Neural crest cell (in vitro differentiated cells): ENCODE measurements around the gene OSBPL2. TPM values are rescaled to one million over a fixed set of nuclear protein-coding genes. Genes with fewer than 3 reads are reported as not detected.

ENCODE experiments used
- DNase-seq: peaks from one replicate; pipeline ENCODE4 v3.0.0; 2021; ENCODE audit warnings: low read depth, mixed read lengths, low spot score
- H3K27ac Mint-ChIP-seq: one replicate; pipeline ENCODE4 v1.8.0; 2021; ENCODE audit warnings: mild to moderate bottlenecking, mixed read lengths; ENCODE audit not compliant: unreplicated experiment
- H3K27me3 Mint-ChIP-seq: 2 replicates; pipeline ENCODE4 v1.8.0; 2021; ENCODE audit warnings: low read depth, mild to moderate bottlenecking, mixed read lengths
- H3K36me3 Mint-ChIP-seq: 2 replicates; pipeline ENCODE4 v1.8.0; 2021; ENCODE audit warnings: low read depth, mild to moderate bottlenecking, mixed read lengths
- H3K4me1 Mint-ChIP-seq: 2 replicates; pipeline ENCODE4 v1.8.0; 2021; ENCODE audit warnings: mixed read lengths
- H3K4me3 Mint-ChIP-seq: one replicate; pipeline ENCODE4 v1.8.0; 2021; ENCODE audit warnings: mild to moderate bottlenecking, mixed read lengths
- H3K9me3 Mint-ChIP-seq: 2 replicates; pipeline ENCODE4 v1.8.0; 2021; ENCODE audit warnings: mixed read lengths
- microRNA-seq: library from miRNA; unstranded; fragments of <30 nt; microRNA quantifications from one replicate; pipeline ENCODE4, GENCODE V29; 2020
- total RNA-seq: library from RNA; stranded (reverse); gene quantifications from 2 replicates; pipeline ENCODE4 v1.2.1, GENCODE V29; 2021
- TF ChIP-seq, protein P1 (sequence below): fragments of 200-600 bp; sonication (generic); conservative IDR thresholded peaks from 2 replicates; pipeline ENCODE4 v1.5.0; 2021; ENCODE audit warnings: antibody characterized with exemption, mild to moderate bottlenecking

Gene OSBPL2
- total RNA-seq, 1 donor from 2014 or later, result 33.1 TPM

DNA sequence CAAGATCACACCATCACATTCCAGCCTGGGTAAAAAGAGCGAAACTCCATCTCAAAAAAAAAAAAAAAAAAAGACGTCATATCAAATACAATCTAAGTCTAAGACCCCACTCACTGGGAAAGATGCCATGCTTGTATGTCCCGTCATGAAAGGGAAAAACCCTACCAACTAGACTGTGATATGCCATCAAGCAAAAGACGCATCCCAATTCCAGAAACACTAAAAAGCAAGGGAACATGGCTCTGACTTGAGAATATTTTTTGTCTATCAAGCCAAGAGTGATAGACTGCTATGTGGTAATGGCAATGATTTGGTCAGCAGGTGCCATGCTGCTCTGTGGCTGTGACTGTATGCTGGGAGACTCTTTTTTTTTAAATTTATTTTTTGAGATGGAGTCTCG lies 105.8 kb downstream of the OSBPL2 start:
- Mint-ChIP-seq H3K36me3 (peaks cover 12% of the 10 kb centered on the region), H3K9me3 (peaks cover 3% of the 10 kb centered on the region), H3K27me3 (no peaks in the 10 kb centered on the region), H3K27ac (no peak overlapping the region), H3K4me1 (peaks cover 3% of the 10 kb centered on the region), H3K4me3 (no peak overlapping the region)
- TF ChIP-seq, protein P1, sequence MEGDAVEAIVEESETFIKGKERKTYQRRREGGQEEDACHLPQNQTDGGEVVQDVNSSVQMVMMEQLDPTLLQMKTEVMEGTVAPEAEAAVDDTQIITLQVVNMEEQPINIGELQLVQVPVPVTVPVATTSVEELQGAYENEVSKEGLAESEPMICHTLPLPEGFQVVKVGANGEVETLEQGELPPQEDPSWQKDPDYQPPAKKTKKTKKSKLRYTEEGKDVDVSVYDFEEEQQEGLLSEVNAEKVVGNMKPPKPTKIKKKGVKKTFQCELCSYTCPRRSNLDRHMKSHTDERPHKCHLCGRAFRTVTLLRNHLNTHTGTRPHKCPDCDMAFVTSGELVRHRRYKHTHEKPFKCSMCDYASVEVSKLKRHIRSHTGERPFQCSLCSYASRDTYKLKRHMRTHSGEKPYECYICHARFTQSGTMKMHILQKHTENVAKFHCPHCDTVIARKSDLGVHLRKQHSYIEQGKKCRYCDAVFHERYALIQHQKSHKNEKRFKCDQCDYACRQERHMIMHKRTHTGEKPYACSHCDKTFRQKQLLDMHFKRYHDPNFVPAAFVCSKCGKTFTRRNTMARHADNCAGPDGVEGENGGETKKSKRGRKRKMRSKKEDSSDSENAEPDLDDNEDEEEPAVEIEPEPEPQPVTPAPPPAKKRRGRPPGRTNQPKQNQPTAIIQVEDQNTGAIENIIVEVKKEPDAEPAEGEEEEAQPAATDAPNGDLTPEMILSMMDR, result no peak
- DNase-seq, result no peak

- no peaks in the 10 kb centered on the region for H3K27me3 Mint-ChIP-seq
- TF ChIP-seq, protein P1, result no peak
- no peak overlapping the region for H3K27ac Mint-ChIP-seq
- peaks cover 11% of the 10 kb centered on the region for H3K36me3 Mint-ChIP-seq
- no peak overlapping the region for H3K4me3 Mint-ChIP-seq
- peaks cover 6% of the 10 kb centered on the region for H3K4me1 Mint-ChIP-seq
- H3K9me3 Mint-ChIP-seq, result peaks cover 6% of the 10 kb centered on the region
- no peak for DNase-seq
Observed at GRCh38 chr20:62344782-62345181, 106.5 kb downstream of the OSBPL2 start.

Small RNA genes lying within 50 kb of the gene (microRNA-seq; reads per million reads assigned to microRNA genes)
- not detected for gene MIR4758

Other genes starting within 250 kb of the OSBPL2 start
- gene TAF4, start 172.6 kb upstream of the OSBPL2 start, total RNA-seq, result 33.6 and 35.1 TPM in 2 replicates
- 97.1 TPM in 2 replicates for gene LSM14B, start 116.0 kb upstream of the OSBPL2 start, total RNA-seq
- 318 and 322 TPM in 2 replicates for gene PSMA7, start 95.1 kb upstream of the OSBPL2 start, total RNA-seq
- 29.6 and 30.0 TPM in 2 replicates for gene SS18L1, start 94.8 kb upstream of the OSBPL2 start, total RNA-seq
- gene MTG2, start 55.5 kb upstream of the OSBPL2 start, total RNA-seq, result 32.9 and 34.6 TPM in 2 replicates
- 0.75 and 0.86 TPM in 2 replicates for gene HRH3, start 18.2 kb upstream of the OSBPL2 start, total RNA-seq
- gene ADRM1, start 64.5 kb downstream of the OSBPL2 start, total RNA-seq, result 90.4 and 98.8 TPM in 2 replicates
- gene LAMA5, start 128.8 kb downstream of the OSBPL2 start, total RNA-seq, result 35.0 and 38.8 TPM in 2 replicates
- 1,298 and 1,312 TPM in 2 replicates for gene RPS21, start 148.6 kb downstream of the OSBPL2 start, total RNA-seq
- gene CABLES2, start 168.8 kb downstream of the OSBPL2 start, total RNA-seq, result 25.2 and 26.6 TPM in 2 replicates
- not detected in 2 replicates for gene RBBP8NL, start 189.0 kb downstream of the OSBPL2 start, total RNA-seq
- gene GATA5, start 237.5 kb downstream of the OSBPL2 start, total RNA-seq, result 0.14 TPM in 1 of 2 replicates, not detected in the other